GM12875 (cell line): ENCODE results near the gene NOB1.
"Not testable (repeated sequence)": the region's sequence is repeated elsewhere in the genome, so short reads cannot be mapped to it uniquely, and the experiment has no call there.

ENCODE experiments used
- H3K4me3 ChIP-seq: one replicate; pipeline ENCODE4 v1.5.1; 2011; ENCODE audit warnings: low read depth, low read length, control low read depth
- CTCF ChIP-seq: IDR thresholded peaks from 2 replicates; pipeline ENCODE4 v1.5.1; 2011; ENCODE audit warnings: low read depth, mild to moderate bottlenecking, control low read depth, inconsistent platforms, low read length, moderate library complexity, borderline replicate concordance; ENCODE audit not compliant: insufficient read depth

The NOB1 gene

GRCh38 chr16:69744363-69745231 lies 10.1 kb downstream of the NOB1 start:
- no peak overlapping the region for H3K4me3 ChIP-seq
- no peak for TF ChIP-seq CTCF

GRCh38 chr16:69741951-69742904 lies 12.5 kb downstream of the NOB1 start:
- no peak for TF ChIP-seq CTCF
- H3K4me3 ChIP-seq = no peak overlapping the region

GRCh38 chr16:69741519-69741918 lies 13.2 kb downstream of the NOB1 start:
- H3K4me3 ChIP-seq = no peak overlapping the region
- TF ChIP-seq CTCF = no peak

GRCh38 chr16:69732101-69732500 lies 22.6 kb downstream of the NOB1 start:
- no peak overlapping the region for H3K4me3 ChIP-seq
- no peak for TF ChIP-seq CTCF

- H3K4me3 ChIP-seq = not testable (repeated sequence)
Observed at GRCh38 chr16:69731280-69731679, 23.4 kb downstream of the NOB1 start.

GRCh38 chr16:69729030-69729429 lies 25.7 kb downstream of the NOB1 start:
- not testable (repeated sequence) for H3K4me3 ChIP-seq

- no peak overlapping the region for H3K4me3 ChIP-seq
- TF ChIP-seq CTCF = no peak
Observed at GRCh38 chr16:69727916-69728270, 26.8 kb downstream of the NOB1 start.
